ENCODE results near the gene ARPC4. TPM values are rescaled to one million over a fixed set of nuclear protein-coding genes. Genes with fewer than 3 reads are reported as not detected.
A peak's percentile ranks its signal among the peaks of the same experiment; 100 is the strongest.

The ARPC4 gene
- total and polyA plus RNA-seq, 2 experiments from 2014 or later: 149 to 182 TPM

- TF ChIP-seq CTCF (IDR thresholded peaks at IDR 0.05; ENCODE audit: poor library complexity) (no peak), EZH2 (IDR thresholded peaks at IDR 0.05; ENCODE audit: borderline replicate concordance) (no peak), EZH2phosphoT487 (IDR thresholded peaks at IDR 0.05; ENCODE audit: low read depth, severe bottlenecking, unreplicated experiment) (no peak)
- peak overlapping the region; percentile 88 for H3K27ac ChIP-seq
- peaks cover 24% of the 10 kb centered on the region for H3K79me2 ChIP-seq
- no peaks in the 10 kb centered on the region for H3K27me3 ChIP-seq
- peak overlapping the region; percentile 79 for H3K4me2 ChIP-seq
- peaks cover 8% of the 10 kb centered on the region for H3K4me1 ChIP-seq (ENCODE audit: insufficient read depth)
- no peaks in the 10 kb centered on the region for H4K20me1 ChIP-seq (ENCODE audit: insufficient read depth, poor library complexity, severe bottlenecking)
- 5% methylated on average over 19 of the region's 19 CpGs for WGBS (ENCODE audit: low lambda C conversion rate, missing lambda C conversion rate)
- H3K36me3 ChIP-seq (replicated peaks; ENCODE audit: insufficient read depth, low read depth): no peaks in the 10 kb centered on the region
- H3K4me3 ChIP-seq: peak overlapping the region; percentile 14
- no peak for DNase-seq (ENCODE audit: low spot score)
- H3K9me2 ChIP-seq (replicated peaks; ENCODE audit: insufficient read depth): no peaks in the 10 kb centered on the region
- H3K9me3 ChIP-seq (ENCODE audit: low read depth): no peaks in the 10 kb centered on the region
- H2AFZ ChIP-seq: peak overlapping the region; percentile 45
These were observed 43.6 kb upstream of the ARPC4 start for GRCh38 chr3:9749296-9749644.

GRCh38 chr3:9749645-9750555 lies 43.0 kb upstream of the ARPC4 start, which contains the start of gene OGG1:
OGG1 (plus strand) TSS chr3:9749952; CDS start chr3:9750287, 335 bp downstream.
- no peaks in the 10 kb centered on the region for H3K36me3 ChIP-seq (replicated peaks; ENCODE audit: insufficient read depth, low read depth)
- peak within 1 kb of the TSS; percentile 48 for H2AFZ ChIP-seq

DNA sequence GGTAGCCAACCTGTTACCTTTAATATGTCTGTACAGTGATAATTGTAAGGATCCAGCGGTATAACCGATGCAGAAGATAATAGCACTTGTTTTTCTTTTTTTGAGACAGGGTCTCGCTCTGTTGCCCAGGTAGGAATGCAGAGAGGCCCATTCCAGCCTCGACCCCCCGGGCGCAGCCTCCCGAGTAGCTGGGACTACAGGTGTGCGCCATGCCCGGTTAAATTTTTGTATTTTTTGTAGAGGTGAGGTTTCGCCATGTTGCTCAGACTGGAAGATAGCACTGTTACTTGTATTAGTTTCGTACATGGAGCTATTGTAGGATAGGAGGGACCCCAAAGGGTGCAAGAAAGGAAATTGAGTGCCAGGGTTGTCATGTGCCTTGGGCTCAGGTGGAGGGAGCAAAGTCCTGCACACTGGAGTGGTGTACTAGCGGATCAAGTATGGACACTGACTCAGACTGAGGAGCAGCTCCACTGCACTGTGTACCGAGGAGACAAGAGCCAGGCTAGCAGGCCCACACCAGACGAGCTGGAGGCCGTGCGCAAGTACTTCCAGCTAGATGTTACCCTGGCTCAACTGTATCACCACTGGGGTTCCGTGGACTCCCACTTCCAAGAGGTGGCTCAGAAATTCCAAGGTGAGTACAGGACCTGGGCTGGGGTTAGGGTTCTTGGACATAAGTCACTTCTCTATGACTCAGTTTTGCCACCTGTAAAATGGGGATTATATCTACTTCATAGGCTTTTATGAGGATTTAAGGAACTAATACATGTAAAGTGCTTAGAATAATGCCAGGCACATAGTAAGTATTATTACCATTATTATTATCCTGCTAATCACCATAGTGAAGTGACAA lies 42.1 kb upstream of the ARPC4 start:
- DNase-seq (ENCODE audit: low spot score): peak; percentile 72
- H2AFZ ChIP-seq: peak overlapping the region; percentile 48
- TF ChIP-seq EZH2phosphoT487 (IDR thresholded peaks at IDR 0.05; ENCODE audit: low read depth, severe bottlenecking, unreplicated experiment) (no peak), EZH2 (IDR thresholded peaks at IDR 0.05; ENCODE audit: borderline replicate concordance) (no peak), CTCF (IDR thresholded peaks at IDR 0.05; ENCODE audit: poor library complexity) (no peak)
- no peaks in the 10 kb centered on the region for H4K20me1 ChIP-seq (ENCODE audit: insufficient read depth, poor library complexity, severe bottlenecking)
- H3K9me2 ChIP-seq (replicated peaks; ENCODE audit: insufficient read depth): no peaks in the 10 kb centered on the region
- H3K4me1 ChIP-seq (ENCODE audit: insufficient read depth): peaks cover 8% of the 10 kb centered on the region
- WGBS (ENCODE audit: low lambda C conversion rate, missing lambda C conversion rate): 56% methylated on average over 17 of the region's 17 CpGs
- H3K27me3 ChIP-seq: no peaks in the 10 kb centered on the region
- peak overlapping the region; percentile 87 for H3K27ac ChIP-seq
- H3K79me2 ChIP-seq: peaks cover 24% of the 10 kb centered on the region
- peak overlapping the region; percentile 91 for H3K4me2 ChIP-seq
- H3K9me3 ChIP-seq (ENCODE audit: low read depth): no peaks in the 10 kb centered on the region
- H3K36me3 ChIP-seq (replicated peaks; ENCODE audit: insufficient read depth, low read depth): no peaks in the 10 kb centered on the region
- peak overlapping the region; percentile 42 for H3K4me3 ChIP-seq

More at GRCh38 chr3:9749645-9750555, 43.0 kb upstream of the ARPC4 start, which contains the start of gene OGG1:
- Histone ChIP-seq H3K4me1 (ENCODE audit: insufficient read depth) (peaks cover 8% of the 10 kb centered on the region), H3K4me2 (peak within 1 kb of the TSS; percentile 91), H3K27ac (peak within 1 kb of the TSS; percentile 88), H4K20me1 (ENCODE audit: insufficient read depth, poor library complexity, severe bottlenecking) (no peaks in the 10 kb centered on the region), H3K27me3 (no peaks in the 10 kb centered on the region), H3K79me2 (peaks cover 24% of the 10 kb centered on the region), H3K4me3 (peak within 1 kb of the TSS; percentile 42), H3K9me2 (replicated peaks; ENCODE audit: insufficient read depth) (no peaks in the 10 kb centered on the region), H3K9me3 (ENCODE audit: low read depth) (no peaks in the 10 kb centered on the region)
- peak; percentile 99 for DNase-seq (ENCODE audit: low spot score)
- TF ChIP-seq CTCF (IDR thresholded peaks at IDR 0.05; ENCODE audit: poor library complexity) (no peak), EZH2 (IDR thresholded peaks at IDR 0.05; ENCODE audit: borderline replicate concordance) (no peak), EZH2phosphoT487 (IDR thresholded peaks at IDR 0.05; ENCODE audit: low read depth, severe bottlenecking, unreplicated experiment) (no peak)
- WGBS (ENCODE audit: low lambda C conversion rate, missing lambda C conversion rate): 1% methylated on average over 37 of the region's 60 CpGs
